ENCODE results near the gene XIRP1. TPM values are rescaled to one million over a fixed set of nuclear protein-coding genes. Genes with fewer than 3 reads are reported as not detected.

Gene XIRP1, protein sequence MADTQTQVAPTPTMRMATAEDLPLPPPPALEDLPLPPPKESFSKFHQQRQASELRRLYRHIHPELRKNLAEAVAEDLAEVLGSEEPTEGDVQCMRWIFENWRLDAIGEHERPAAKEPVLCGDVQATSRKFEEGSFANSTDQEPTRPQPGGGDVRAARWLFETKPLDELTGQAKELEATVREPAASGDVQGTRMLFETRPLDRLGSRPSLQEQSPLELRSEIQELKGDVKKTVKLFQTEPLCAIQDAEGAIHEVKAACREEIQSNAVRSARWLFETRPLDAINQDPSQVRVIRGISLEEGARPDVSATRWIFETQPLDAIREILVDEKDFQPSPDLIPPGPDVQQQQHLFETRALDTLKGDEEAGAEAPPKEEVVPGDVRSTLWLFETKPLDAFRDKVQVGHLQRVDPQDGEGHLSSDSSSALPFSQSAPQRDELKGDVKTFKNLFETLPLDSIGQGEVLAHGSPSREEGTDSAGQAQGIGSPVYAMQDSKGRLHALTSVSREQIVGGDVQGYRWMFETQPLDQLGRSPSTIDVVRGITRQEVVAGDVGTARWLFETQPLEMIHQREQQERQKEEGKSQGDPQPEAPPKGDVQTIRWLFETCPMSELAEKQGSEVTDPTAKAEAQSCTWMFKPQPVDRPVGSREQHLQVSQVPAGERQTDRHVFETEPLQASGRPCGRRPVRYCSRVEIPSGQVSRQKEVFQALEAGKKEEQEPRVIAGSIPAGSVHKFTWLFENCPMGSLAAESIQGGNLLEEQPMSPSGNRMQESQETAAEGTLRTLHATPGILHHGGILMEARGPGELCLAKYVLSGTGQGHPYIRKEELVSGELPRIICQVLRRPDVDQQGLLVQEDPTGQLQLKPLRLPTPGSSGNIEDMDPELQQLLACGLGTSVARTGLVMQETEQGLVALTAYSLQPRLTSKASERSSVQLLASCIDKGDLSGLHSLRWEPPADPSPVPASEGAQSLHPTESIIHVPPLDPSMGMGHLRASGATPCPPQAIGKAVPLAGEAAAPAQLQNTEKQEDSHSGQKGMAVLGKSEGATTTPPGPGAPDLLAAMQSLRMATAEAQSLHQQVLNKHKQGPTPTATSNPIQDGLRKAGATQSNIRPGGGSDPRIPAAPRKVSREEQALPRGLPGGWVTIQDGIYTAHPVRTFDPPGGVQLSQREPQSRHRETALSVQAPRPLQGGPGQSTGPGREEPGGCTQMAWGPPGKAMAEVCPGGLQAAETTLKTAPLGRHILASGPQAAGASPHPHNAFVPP (N-terminal part only)
- total RNA-seq, result not detected in 2 replicates

DNA sequence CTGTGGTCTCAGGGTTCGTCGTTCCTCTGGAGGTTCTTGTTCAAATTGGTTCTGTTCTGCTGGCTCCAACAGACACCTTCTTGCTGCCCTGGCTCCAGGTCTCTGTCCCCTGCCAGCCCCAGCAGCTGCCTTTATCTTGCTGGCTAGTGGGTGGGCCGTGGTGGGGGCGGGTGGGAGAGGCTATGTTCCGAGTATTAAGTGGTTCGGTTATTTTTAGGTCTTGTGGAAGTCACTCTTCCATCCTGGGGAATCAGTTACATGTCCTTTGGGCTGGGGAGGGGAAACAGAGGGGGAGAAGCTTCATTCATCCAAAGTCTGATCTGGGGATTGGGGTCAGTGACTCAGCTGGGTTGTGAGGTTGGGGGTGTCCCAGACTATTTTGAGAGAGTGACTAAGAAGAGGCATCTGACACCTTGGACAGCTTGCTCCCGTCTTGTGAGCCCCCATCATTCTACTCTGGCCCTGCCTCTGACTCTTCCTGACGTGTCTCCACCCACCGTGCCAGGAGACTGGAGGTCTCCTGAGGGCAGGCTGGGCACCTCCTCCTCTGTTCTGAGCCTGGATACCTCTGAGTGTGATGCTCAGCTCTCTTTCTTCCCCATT, at the start of gene XIRP1:
TSS of gene XIRP1 (minus strand) at position 106 of the 603 bp plus-strand sequence. CDS start 3,150 bp downstream, outside the sequence.

Small RNAs within 50 kb of the gene (small RNA-seq; reads per million reads assigned to genes)
- gene RF00017, result not detected

Other genes with a start within 250 kb of the XIRP1 start
- gene SCN11A, start 140.7 kb downstream of the XIRP1 start, total RNA-seq, result under 0.01 TPM in 1 of 2 replicates, not detected in the other
- gene WDR48, start 140.6 kb downstream of the XIRP1 start, total RNA-seq, result 25.4 and 25.8 TPM in 2 replicates
- gene GORASP1, start 85.0 kb downstream of the XIRP1 start, total RNA-seq, result 30.1 and 38.7 TPM in 2 replicates
- gene TTC21A, start 84.9 kb downstream of the XIRP1 start, total RNA-seq, result 3.3 and 4.5 TPM in 2 replicates
- gene CSRNP1, start 39.0 kb downstream of the XIRP1 start, total RNA-seq, result 3.3 and 4.9 TPM in 2 replicates
- gene CX3CR1, start 87.4 kb upstream of the XIRP1 start, total RNA-seq, result under 0.01 TPM in 1 of 2 replicates, not detected in the other
- not detected in 2 replicates for gene CCR8, start 137.1 kb upstream of the XIRP1 start, total RNA-seq
- gene SLC25A38, start 190.8 kb upstream of the XIRP1 start, total RNA-seq, result 16.4 and 18.0 TPM in 2 replicates
- gene RPSA, start 214.1 kb upstream of the XIRP1 start, total RNA-seq, result 1,102 and 1,458 TPM in 2 replicates

Data from subcutaneous preadipocyte (primary cell).